HG02623 (cell line): ENCODE data around the gene KLHDC3.
A peak's percentile ranks its signal among the peaks of the same experiment; 100 is the strongest.
"Not testable (repeated sequence)": the region's sequence is repeated elsewhere in the genome, so short reads cannot be mapped to it uniquely, and the experiment has no call there.

Experiments
- ATAC-seq: cut with Tn5 transposase; IDR thresholded peaks from one replicate; pipeline ENCODE4 v1.9.1; 2021; ENCODE audit warnings: moderate library complexity; ENCODE audit not compliant: unreplicated experiment

The KLHDC3 gene

GRCh38 chr6:43026365-43026764, 12.3 kb downstream of the KLHDC3 start:
- ATAC-seq, result no peak

DNA sequence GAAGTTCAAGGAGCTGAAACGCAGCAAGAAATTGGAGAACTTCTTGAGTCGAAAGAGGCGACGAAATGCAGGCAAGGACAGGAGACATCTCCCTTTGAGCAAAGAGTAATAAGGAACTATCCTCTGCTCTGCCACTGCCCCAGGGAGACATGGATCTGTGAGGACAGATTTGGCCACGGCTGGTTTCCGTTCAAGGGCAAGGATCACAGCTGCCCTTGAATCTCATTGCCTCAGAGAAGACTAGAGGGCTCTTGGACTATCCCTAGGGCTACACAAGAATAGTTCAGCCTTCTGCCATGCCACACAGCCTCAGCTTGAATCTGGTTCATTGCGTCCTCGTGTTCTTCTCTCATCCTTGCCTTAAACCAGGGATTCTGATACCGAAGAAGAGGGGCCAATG, 15.1 kb downstream of the KLHDC3 start:
- no peak for ATAC-seq

DNA sequence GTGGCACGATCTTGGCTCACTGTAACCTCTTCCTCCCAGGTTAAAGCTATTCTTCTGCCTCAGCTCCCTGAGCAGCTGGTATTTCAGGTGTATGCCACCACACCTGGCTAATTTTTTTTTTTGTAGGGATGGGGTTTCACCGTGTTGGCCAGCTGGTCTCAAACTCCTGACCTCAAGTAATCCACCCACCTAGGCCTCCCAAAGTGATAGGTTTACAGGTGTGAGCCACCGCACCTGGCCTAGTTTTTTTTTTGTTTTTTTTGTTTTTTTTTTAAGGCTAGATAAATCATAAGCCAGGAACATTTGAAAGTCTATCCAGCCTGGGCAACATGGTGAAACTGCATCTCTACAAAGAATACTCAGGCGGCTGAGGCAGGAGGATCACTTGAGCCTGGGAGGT, 18.3 kb downstream of the KLHDC3 start:
- no peak for ATAC-seq

DNA sequence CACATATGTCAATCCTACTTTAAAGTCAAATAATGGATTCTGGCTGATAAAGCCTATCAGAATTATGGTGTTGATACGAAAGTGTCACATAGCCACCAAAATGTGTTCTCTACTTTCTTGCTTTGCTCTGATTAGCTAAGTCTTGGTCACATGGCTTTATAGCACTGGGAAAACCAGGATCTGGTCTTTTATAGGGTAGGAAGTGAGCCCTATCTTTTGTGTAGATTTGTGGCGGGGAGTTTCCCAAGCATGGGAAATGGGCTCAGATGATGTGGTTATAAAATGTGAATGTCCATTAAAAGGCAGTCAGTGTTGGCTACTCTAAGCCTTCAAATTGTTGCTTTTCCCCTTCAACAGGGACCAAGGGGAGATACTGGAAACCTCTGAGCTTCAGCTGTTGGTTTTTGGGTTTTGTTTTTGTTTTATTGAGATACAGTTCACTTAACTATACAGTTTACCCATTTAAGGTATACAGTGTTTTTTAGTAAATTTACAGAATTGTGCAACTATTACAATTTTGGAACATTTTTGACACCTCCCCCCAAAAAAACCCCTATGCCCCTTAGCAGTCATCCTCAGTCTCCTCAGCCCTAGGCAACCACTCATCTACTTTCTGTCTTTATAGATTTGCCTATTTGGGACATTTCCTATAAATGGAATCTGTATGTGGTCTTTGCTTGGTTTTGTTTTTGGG, 19.6 kb downstream of the KLHDC3 start:
- no peak for ATAC-seq

DNA sequence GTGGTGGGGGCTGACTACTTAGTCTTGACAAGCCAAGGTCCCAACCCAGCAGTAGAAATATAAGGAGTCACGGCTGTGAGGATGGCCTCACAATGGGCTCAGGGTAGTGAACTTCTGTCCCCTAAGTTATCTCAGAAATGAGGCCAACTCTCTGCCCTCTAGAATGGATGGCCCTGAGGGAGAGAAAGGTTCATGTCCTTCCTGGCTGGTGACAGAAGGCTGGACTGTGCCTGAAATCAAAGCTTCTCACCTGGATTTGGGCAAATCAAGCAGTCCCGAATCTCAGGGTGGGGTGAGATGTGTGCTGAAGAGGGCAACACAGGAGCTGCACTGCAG, 20.1 kb downstream of the KLHDC3 start:
- ATAC-seq, result no peak

- ATAC-seq, result no peak
Observed at GRCh38 chr6:43035495-43036194, 21.6 kb downstream of the KLHDC3 start.

- ATAC-seq, result no peak
Observed at GRCh38 chr6:43036712-43037111, 22.7 kb downstream of the KLHDC3 start.

DNA sequence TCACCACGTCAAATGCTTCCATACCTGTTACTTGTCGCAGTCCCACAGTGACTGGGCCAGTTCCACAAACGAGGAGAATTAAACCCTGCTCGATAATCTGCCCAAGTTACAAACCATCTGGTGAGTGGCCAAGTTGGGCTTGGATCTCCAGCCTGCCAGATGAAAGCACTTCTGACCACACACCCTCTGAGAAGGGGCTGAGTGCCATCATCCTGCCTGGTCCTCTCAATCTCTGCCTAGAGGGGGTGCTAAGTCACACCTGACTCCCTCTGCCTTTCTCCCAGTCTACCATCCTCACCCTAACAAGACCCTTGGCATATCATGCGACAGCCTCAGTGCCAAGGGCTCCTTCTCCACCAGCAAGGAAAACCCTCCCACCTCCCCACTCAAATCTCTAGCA, 23.1 kb downstream of the KLHDC3 start:
- no peak for ATAC-seq

DNA sequence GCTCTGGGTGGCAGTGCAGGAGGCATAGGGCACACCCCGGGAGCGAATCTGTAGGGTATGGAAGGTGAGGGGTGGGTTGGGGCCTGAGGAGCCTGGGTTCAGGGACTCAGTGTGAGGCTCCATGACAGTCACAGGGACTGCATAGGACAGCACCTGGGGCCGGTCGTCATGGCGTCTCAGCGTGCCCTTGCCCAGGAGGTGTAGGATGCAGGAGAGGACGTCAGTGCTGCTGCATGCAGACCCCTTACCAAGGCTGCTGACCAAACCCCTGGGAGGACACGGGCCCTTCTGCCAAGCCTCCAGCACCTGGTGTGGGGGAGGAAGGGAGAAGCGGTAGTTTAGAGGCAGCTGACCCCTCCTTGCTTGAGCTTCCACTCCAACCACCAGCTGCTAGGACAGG, 23.7 kb downstream of the KLHDC3 start:
- no peak for ATAC-seq

GRCh38 chr6:43038727-43039126, 24.7 kb downstream of the KLHDC3 start:
- ATAC-seq, result no peak

GRCh38 chr6:43040542-43041257, 26.7 kb downstream of the KLHDC3 start:
- no peak for ATAC-seq

GRCh38 chr6:43041475-43041874, 27.4 kb downstream of the KLHDC3 start:
- ATAC-seq, result not testable (repeated sequence)

DNA sequence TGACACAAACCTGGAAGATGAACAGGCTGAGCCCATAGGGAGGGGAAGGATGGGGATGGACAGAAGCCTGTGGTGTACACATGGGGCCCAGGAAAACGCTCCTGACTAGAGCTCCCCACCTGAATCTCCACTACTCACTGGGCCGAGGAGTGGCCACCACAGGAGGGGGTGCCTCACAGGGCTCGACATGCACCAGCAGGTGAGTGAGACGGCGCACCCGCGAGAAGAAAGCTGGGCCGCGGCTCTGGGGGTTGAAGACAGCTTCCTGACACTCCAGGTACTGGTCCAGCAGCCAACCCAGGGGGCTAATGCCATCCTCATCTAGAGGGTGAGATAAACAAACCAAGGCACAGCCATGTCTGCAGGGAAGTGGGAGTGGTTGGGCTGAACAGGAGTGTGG, 29.3 kb downstream of the KLHDC3 start:
- ATAC-seq, result no peak

DNA sequence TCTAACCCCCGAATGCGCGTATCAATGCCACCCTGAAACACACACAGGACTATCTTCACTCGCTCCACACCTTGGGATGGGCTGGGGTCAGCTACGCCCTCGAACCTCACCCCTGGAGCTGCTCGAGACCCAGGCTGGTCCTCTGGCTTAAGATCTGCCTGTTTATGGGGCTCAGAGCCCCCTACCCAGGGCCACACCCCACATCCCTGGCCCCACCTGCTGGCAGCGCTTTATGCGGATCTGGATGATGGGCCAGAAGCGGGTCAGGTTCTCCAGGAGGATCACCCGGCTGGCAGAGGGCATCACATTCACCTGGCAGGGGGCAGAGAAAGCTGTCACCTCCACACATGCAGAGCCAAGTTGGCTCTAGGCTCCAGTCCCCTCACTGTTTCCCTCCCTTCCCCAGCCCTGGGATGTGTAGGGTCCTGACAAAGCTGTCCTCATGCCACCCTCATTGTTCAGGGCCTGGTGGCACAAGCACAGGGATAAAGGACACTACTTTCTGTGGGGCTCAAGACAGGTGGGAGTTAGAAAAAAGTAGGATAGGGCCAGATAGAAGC, 31.4 kb downstream of the KLHDC3 start:
- no peak for ATAC-seq

GRCh38 chr6:43047998-43048397, 33.9 kb downstream of the KLHDC3 start:
- ATAC-seq, result no peak

DNA sequence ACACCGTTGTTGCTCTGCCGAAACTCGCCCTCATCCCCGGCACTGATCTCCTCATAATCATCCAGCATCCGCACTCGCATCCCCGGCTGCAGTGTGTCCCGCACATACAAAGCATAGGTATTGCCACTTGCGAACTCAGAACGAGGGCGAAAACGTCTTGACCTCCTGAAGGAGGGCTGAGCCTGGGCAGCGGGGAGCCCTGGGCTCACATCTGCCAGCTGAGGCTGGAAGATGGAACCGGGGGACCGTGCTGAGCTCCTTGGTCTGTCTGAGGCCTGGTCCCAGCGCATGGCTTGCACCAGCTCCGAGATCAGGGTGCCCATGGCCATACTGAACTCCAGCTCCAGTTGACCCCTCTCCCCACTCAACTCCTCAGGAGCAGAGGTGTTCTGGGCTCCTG, 36.9 kb downstream of the KLHDC3 start:
- ATAC-seq, result no peak

- no peak for ATAC-seq
Observed at GRCh38 chr6:43052225-43052841, 38.3 kb downstream of the KLHDC3 start.

- no peak for ATAC-seq
Observed at GRCh38 chr6:43052842-43053544, 38.9 kb downstream of the KLHDC3 start.

- peak; percentile 88 for ATAC-seq
Observed at GRCh38 chr6:43053545-43054205, 39.6 kb downstream of the KLHDC3 start, which contains the start of gene CUL7. Gene CUL7, minus strand, starts transcription at chr6:43053851. Its CDS starts 1,063 bp downstream, at chr6:43052788.
